GM23338 (cell line): Measurements from ENCODE around the gene HCK.

Source experiments
- CREB1 ChIP-seq: fragments of 250-450 bp; sonication (Bioruptor Pico); IDR thresholded peaks from 2 replicates; pipeline ENCODE4 v1.5.0; 2020; ENCODE audit warnings: low read depth, mild to moderate bottlenecking, moderate library complexity
- ETS1 ChIP-seq: IDR thresholded peaks from 2 replicates; pipeline ENCODE4 v1.6.1; 2016; ENCODE audit warnings: antibody characterized with exemption
- EZH2 ChIP-seq: fragments of 200-600 bp; sonication (generic); IDR thresholded peaks from one replicate; pipeline ENCODE4 v1.8.0; 2017; ENCODE audit warnings: antibody characterized with exemption, mild to moderate bottlenecking, low read depth; ENCODE audit not compliant: unreplicated experiment
- EZH2phosphoT487 ChIP-seq: fragments of 200-600 bp; sonication (generic); IDR thresholded peaks from one replicate; pipeline ENCODE4 v1.8.1; 2018; ENCODE audit warnings: antibody characterized with exemption; ENCODE audit not compliant: unreplicated experiment
- JUNB ChIP-seq: IDR thresholded peaks from one replicate; pipeline ENCODE4 v1.6.1; 2016; ENCODE audit warnings: antibody characterized with exemption; ENCODE audit not compliant: unreplicated experiment
- POLR2AphosphoS5 ChIP-seq: IDR thresholded peaks from 2 replicates; pipeline ENCODE4 v1.6.1; 2016; ENCODE audit warnings: antibody characterized with exemption, low read depth
- REST ChIP-seq: IDR thresholded peaks from one replicate; pipeline ENCODE4 v1.6.1; 2018; ENCODE audit warnings: antibody characterized with exemption; ENCODE audit not compliant: unreplicated experiment
- STAT1 ChIP-seq: IDR thresholded peaks from one replicate; pipeline ENCODE4 v1.6.1; 2016; ENCODE audit warnings: antibody characterized with exemption; ENCODE audit not compliant: unreplicated experiment
- ZNF114 ChIP-seq: fragments of 250-450 bp; sonication (Bioruptor Pico); IDR thresholded peaks from 2 replicates; pipeline ENCODE4 v1.5.0; 2020; ENCODE audit warnings: mild to moderate bottlenecking, moderate library complexity
- TF ChIP-seq, protein P1 (sequence below), 2 experiments: fragments of 200-600 bp in 1 of 2; sonication (generic) in 1 of 2; conservative IDR thresholded peaks; 2 replicates each; pipeline versions ENCODE4 v1.5.1 to v1.6.1; 2016 to 2017; ENCODE audit warnings: antibody characterized with exemption in 2 of 2, low read depth in 2 of 2, mild to moderate bottlenecking in 2 of 2, moderate library complexity in 1 of 2
- TF ChIP-seq, protein P2 (sequence below): fragments of 250-450 bp; sonication (Bioruptor Pico); IDR thresholded peaks from 2 replicates; pipeline ENCODE4 v1.5.0; 2020; ENCODE audit warnings: mild to moderate bottlenecking, moderate library complexity

DNA sequence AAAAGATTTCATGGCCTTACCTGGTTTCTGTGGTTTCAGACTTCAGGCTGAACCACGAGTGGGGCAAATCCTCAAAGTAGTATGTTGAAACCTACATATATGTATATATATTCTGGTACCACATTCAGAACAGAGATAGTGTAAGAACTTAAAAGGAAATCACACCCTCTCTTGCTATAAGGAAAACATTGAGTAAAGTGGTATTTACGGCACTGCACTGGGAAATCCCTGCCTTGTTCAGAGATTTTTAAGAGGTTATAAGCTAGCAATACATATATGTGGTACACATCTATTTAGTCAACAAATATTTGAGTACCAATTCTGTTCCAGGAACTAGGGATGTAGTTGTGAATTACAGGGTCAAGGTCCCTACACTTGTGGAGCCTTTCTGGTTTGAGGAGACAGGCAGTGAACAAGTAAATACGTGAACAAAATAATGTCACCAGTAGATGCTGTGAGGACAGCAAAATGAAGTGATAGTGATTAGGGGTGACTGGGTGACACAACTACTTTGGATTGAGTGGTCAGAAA, 59.2 kb downstream of the HCK start:
- TF ChIP-seq, protein P1, sequence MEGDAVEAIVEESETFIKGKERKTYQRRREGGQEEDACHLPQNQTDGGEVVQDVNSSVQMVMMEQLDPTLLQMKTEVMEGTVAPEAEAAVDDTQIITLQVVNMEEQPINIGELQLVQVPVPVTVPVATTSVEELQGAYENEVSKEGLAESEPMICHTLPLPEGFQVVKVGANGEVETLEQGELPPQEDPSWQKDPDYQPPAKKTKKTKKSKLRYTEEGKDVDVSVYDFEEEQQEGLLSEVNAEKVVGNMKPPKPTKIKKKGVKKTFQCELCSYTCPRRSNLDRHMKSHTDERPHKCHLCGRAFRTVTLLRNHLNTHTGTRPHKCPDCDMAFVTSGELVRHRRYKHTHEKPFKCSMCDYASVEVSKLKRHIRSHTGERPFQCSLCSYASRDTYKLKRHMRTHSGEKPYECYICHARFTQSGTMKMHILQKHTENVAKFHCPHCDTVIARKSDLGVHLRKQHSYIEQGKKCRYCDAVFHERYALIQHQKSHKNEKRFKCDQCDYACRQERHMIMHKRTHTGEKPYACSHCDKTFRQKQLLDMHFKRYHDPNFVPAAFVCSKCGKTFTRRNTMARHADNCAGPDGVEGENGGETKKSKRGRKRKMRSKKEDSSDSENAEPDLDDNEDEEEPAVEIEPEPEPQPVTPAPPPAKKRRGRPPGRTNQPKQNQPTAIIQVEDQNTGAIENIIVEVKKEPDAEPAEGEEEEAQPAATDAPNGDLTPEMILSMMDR (conservative IDR thresholded peaks at IDR 0.05; ENCODE audit: low read depth in 2 of 2): no peak
- TF ChIP-seq JUNB: no peak
- TF ChIP-seq EZH2: no peak
- no peak for TF ChIP-seq POLR2AphosphoS5
- no peak for TF ChIP-seq EZH2phosphoT487
- no peak for TF ChIP-seq ZNF114 (CRISPR knock-in tag)
- no peak for TF ChIP-seq REST
- TF ChIP-seq ETS1: no peak
- no peak for TF ChIP-seq STAT1
- no peak for TF ChIP-seq CREB1 (CRISPR knock-in tag)
- TF ChIP-seq, protein P2, sequence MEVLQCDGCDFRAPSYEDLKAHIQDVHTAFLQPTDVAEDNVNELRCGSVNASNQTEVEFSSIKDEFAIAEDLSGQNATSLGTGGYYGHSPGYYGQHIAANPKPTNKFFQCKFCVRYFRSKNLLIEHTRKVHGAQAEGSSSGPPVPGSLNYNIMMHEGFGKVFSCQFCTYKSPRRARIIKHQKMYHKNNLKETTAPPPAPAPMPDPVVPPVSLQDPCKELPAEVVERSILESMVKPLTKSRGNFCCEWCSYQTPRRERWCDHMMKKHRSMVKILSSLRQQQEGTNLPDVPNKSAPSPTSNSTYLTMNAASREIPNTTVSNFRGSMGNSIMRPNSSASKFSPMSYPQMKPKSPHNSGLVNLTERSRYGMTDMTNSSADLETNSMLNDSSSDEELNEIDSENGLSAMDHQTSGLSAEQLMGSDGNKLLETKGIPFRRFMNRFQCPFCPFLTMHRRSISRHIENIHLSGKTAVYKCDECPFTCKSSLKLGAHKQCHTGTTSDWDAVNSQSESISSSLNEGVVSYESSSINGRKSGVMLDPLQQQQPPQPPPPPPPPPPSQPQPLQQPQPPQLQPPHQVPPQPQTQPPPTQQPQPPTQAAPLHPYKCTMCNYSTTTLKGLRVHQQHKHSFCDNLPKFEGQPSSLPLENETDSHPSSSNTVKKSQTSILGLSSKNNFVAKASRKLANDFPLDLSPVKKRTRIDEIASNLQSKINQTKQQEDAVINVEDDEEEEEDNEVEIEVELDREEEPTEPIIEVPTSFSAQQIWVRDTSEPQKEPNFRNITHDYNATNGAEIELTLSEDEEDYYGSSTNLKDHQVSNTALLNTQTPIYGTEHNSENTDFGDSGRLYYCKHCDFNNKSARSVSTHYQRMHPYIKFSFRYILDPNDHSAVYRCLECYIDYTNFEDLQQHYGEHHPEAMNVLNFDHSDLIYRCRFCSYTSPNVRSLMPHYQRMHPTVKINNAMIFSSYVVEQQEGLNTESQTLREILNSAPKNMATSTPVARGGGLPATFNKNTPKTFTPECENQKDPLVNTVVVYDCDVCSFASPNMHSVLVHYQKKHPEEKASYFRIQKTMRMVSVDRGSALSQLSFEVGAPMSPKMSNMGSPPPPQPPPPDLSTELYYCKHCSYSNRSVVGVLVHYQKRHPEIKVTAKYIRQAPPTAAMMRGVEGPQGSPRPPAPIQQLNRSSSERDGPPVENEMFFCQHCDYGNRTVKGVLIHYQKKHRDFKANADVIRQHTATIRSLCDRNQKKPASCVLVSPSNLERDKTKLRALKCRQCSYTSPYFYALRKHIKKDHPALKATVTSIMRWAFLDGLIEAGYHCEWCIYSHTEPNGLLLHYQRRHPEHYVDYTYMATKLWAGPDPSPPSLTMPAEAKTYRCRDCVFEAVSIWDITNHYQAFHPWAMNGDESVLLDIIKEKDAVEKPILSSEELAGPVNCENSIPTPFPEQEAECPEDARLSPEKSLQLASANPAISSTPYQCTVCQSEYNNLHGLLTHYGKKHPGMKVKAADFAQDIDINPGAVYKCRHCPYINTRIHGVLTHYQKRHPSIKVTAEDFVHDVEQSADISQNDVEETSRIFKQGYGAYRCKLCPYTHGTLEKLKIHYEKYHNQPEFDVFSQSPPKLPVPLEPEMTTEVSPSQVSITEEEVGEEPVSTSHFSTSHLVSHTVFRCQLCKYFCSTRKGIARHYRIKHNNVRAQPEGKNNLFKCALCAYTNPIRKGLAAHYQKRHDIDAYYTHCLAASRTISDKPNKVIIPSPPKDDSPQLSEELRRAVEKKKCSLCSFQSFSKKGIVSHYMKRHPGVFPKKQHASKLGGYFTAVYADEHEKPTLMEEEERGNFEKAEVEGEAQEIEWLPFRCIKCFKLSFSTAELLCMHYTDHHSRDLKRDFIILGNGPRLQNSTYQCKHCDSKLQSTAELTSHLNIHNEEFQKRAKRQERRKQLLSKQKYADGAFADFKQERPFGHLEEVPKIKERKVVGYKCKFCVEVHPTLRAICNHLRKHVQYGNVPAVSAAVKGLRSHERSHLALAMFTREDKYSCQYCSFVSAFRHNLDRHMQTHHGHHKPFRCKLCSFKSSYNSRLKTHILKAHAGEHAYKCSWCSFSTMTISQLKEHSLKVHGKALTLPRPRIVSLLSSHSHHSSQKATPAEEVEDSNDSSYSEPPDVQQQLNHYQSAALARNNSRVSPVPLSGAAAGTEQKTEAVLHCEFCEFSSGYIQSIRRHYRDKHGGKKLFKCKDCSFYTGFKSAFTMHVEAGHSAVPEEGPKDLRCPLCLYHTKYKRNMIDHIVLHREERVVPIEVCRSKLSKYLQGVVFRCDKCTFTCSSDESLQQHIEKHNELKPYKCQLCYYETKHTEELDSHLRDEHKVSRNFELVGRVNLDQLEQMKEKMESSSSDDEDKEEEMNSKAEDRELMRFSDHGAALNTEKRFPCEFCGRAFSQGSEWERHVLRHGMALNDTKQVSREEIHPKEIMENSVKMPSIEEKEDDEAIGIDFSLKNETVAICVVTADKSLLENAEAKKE: no peak
